Ovary (tissue), 3 donors: ENCODE data around the gene RGS17.
"Not testable (repeated sequence)": the region's sequence is repeated elsewhere in the genome, so short reads cannot be mapped to it uniquely, and the experiment has no call there.

ENCODE experiments used
- POLR2A ChIP-seq: fragments of 450-650 bp; IDR thresholded peaks from one replicate; pipeline ENCODE4 v1.6.1; 2017; ENCODE audit warnings: antibody characterized with exemption, mild to moderate bottlenecking, moderate library complexity
- TF ChIP-seq, protein P1 (sequence below), 3 donors: fragments of 450-650 bp in 2 of 3; fragments of 200-600 bp in 1 of 3; IDR thresholded peaks; one replicate each; pipeline versions ENCODE4 v1.5.1 to v1.8.0; 2016 to 2022; ENCODE audit warnings: antibody characterized with exemption in 3 of 3, mild to moderate bottlenecking in 1 of 3
- donor health status: DM: no; HTN: no; CAD: no.

- TF ChIP-seq, protein P1, sequence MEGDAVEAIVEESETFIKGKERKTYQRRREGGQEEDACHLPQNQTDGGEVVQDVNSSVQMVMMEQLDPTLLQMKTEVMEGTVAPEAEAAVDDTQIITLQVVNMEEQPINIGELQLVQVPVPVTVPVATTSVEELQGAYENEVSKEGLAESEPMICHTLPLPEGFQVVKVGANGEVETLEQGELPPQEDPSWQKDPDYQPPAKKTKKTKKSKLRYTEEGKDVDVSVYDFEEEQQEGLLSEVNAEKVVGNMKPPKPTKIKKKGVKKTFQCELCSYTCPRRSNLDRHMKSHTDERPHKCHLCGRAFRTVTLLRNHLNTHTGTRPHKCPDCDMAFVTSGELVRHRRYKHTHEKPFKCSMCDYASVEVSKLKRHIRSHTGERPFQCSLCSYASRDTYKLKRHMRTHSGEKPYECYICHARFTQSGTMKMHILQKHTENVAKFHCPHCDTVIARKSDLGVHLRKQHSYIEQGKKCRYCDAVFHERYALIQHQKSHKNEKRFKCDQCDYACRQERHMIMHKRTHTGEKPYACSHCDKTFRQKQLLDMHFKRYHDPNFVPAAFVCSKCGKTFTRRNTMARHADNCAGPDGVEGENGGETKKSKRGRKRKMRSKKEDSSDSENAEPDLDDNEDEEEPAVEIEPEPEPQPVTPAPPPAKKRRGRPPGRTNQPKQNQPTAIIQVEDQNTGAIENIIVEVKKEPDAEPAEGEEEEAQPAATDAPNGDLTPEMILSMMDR (IDR thresholded peaks at IDR 0.05), result not testable (repeated sequence)
- TF ChIP-seq POLR2A, result not testable (repeated sequence)
Observed at GRCh38 chr6:153111082-153111481, 20.0 kb downstream of the RGS17 start.
